Psoas muscle (tissue), 8 donors: Measurements from ENCODE around the gene DBH. TPM values are rescaled to one million over a fixed set of nuclear protein-coding genes. Genes with fewer than 3 reads are reported as not detected.

Experiments
- ATAC-seq, 4 donors: fragments of 200-7000 bp; cut with Tn5 transposase; one replicate each; pipeline ENCODE4 v1.9.1; 2020; ENCODE audit warnings: moderate library complexity in 3 of 4, mild to moderate bottlenecking in 2 of 4
- DNase-seq, 2 donors: peaks; one replicate each; pipeline ENCODE4 v3.0.0-alpha.2; 2020
- H3K27ac ChIP-seq: fragments of 200-600 bp; one replicate; pipeline ENCODE4 v1.8.0; 2022
- H3K27me3 ChIP-seq, 3 donors: fragments of 200-600 bp in 1 of 3; one replicate each; pipeline versions ENCODE4 v1.6.1 to v1.8.0; 2013 to 2022; ENCODE audit warnings: low read length in 2 of 3, mild to moderate bottlenecking in 2 of 3, moderate library complexity in 1 of 3; ENCODE audit not compliant: insufficient read depth in 3 of 3
- H3K36me3 ChIP-seq, 2 donors: fragments of 200-600 bp in 1 of 2; one replicate each; pipeline versions ENCODE4 v1.6.1 to v1.8.0; 2013 to 2022; ENCODE audit warnings: low read depth in 1 of 2, mild to moderate bottlenecking in 1 of 2, moderate library complexity in 1 of 2; ENCODE audit not compliant: insufficient read depth in 1 of 2
- H3K4me1 ChIP-seq: fragments of 200-600 bp; one replicate; pipeline ENCODE4 v1.8.0; 2022
- H3K4me3 ChIP-seq: fragments of 200-600 bp; one replicate; pipeline ENCODE4 v1.8.0; 2022; ENCODE audit warnings: mild to moderate bottlenecking
- H3K9me3 ChIP-seq: fragments of 200-600 bp; one replicate; pipeline ENCODE4 v1.8.0; 2022
- CTCF ChIP-seq: fragments of 200-600 bp; IDR thresholded peaks from one replicate; pipeline ENCODE4 v1.8.0; 2022; ENCODE audit warnings: antibody characterized with exemption
- WGBS, 3 donors: extraction: QIAGEN DNeasy Blood & Tissue Kit; methylation state at CpG; one replicate each; pipeline versions ENCODE4 v1.1.6 to v1.1.7; 2013; 5-methylcytosine and 5-hydroxymethylcytosine counted together
- intact Hi-C, 2 donors: fragments of 100-400 bp; cut with DNase I; formaldehyde crosslinking; loops; one replicate each; pipeline versions ENCODE4 v1.11.0 to v1.14.2; 2022
- polyA plus RNA-seq, 3 donors: library from polyadenylated mRNA; stranded (reverse); fragments of 200-250 nt; gene quantifications; one replicate each; pipeline ENCODE4 v1.2.3, GENCODE V29; 2013
- total RNA-seq, 4 donors: library from RNA; stranded (reverse); fragmentation: NEBNext Ultra II Directional in 2 of 4; extraction: Animal tissue kit (Norgen Biotek cat#: 25700) in 2 of 4; gene quantifications; one replicate each; pipeline versions ENCODE4 v1.2.1 to v1.2.4, GENCODE V29; 2021 to 2023
- donor health status: healthy with polysubstance abuse.
- donor health status: DM: no; HTN: no; CAD: no; lungs with moderate emphysema.
- donor health status: Bipolar disorder and iron deficiency.
- donor health status: healthy.
- donor health status: DM: yes; HTN: yes; CAD: no.
- donor health status: DM: no; HTN: no; CAD: no.
- donor health status: DM: no; HTN: no; CAD: no.
- donor health status: DM: yes; HTN: yes; CAD: no.

The DBH gene
- total and polyA plus RNA-seq, 7 donors = 0.01 to 0.30 (median 0.05) TPM; not detected in 3

- DNase-seq = no peak
- Histone ChIP-seq H3K4me1 (no peaks in the 10 kb centered on the region), H3K36me3 (no peaks in the 10 kb centered on the region), H3K9me3 (peaks cover 15% of the 10 kb centered on the region), H3K27ac (no peak overlapping the region), H3K27me3 (peaks cover 0 to 22% (median 4%) of the 10 kb centered on the region in 3 donors), H3K4me3 (no peak overlapping the region)
- WGBS, 3 donors = 58 to 69% (median 64%) methylated on average over 15 of the region's 15 CpGs
- no peak for ATAC-seq
- intact Hi-C loops = loop anchor here in 1 of 2 donors (5.0 kb wide), 1 partner anchor 134 kb away; no protein-coding TSS in a partner anchor
- TF ChIP-seq CTCF = no peak
Measured at GRCh38 chr9:133593587-133594253, 42.4 kb upstream of the DBH start.

GRCh38 chr9:133594310-133594709 is 41.9 kb upstream of the DBH start:
- Histone ChIP-seq H3K27me3 (peaks cover 0 to 22% (median 4%) of the 10 kb centered on the region in 3 donors), H3K27ac (no peak overlapping the region), H3K4me1 (no peaks in the 10 kb centered on the region), H3K36me3 (no peaks in the 10 kb centered on the region), H3K9me3 (peaks cover 16% of the 10 kb centered on the region), H3K4me3 (no peak overlapping the region)
- intact Hi-C loops = loop anchor here in 1 of 2 donors (5.0 kb wide), 1 partner anchor 133 kb away; no protein-coding TSS in a partner anchor
- TF ChIP-seq CTCF = no peak
- 88 to 95% (median 90%) methylated on average over 2 of the region's 2 CpGs for WGBS, 3 donors
- DNase-seq (no peak), ATAC-seq (no peak)

- 72 to 87% (median 81%) methylated on average over 8 of the region's 8 CpGs for WGBS, 3 donors
- Histone ChIP-seq H3K27me3 (peaks cover 0 to 15% (median 4%) of the 10 kb centered on the region in 3 donors), H3K36me3 (no peaks in the 10 kb centered on the region), H3K4me1 (no peaks in the 10 kb centered on the region), H3K9me3 (peaks cover 16% of the 10 kb centered on the region), H3K4me3 (no peak overlapping the region), H3K27ac (no peak overlapping the region)
- no peak for ATAC-seq
- TF ChIP-seq CTCF = no peak
- intact Hi-C loops = no loop called here
- peak in 1 of 2 donors; percentile 19 for DNase-seq
Measured at GRCh38 chr9:133595910-133596309, 40.3 kb upstream of the DBH start.

- TF ChIP-seq CTCF = no peak
- H3K4me1 ChIP-seq = no peaks in the 10 kb centered on the region
- H3K4me3 ChIP-seq = no peak overlapping the region
- H3K36me3 ChIP-seq = no peaks in the 10 kb centered on the region
- DNase-seq (no peak), ATAC-seq (no peak)
- H3K27ac ChIP-seq = no peak overlapping the region
- H3K27me3 ChIP-seq = peaks cover 0 to 25% (median 4%) of the 10 kb centered on the region in 3 donors
- intact Hi-C loops = no loop called here
- peaks cover 16% of the 10 kb centered on the region for H3K9me3 ChIP-seq
- WGBS, 3 donors = 67 to 82% (median 81%) methylated on average over 7 of the region's 7 CpGs
Measured at GRCh38 chr9:133597316-133597957, 38.7 kb upstream of the DBH start.
